Trophoblast cell (in vitro differentiated cells and primary cell): ENCODE measurements around the gene ITPK1.

Experiments
- DNase-seq, 2 donors: peaks; one replicate each; pipeline ENCODE4 v3.0.0-alpha.2; 2016
- H2AFZ ChIP-seq: 2 replicates; pipeline ENCODE4 v1.6.1; 2013; ENCODE audit warnings: low read length, moderate library complexity, mild to moderate bottlenecking; ENCODE audit not compliant: insufficient read depth, poor library complexity
- H2AK5ac ChIP-seq: 2 replicates; pipeline ENCODE4 v1.6.1; 2013; ENCODE audit warnings: mild to moderate bottlenecking, low read length
- H2BK120ac ChIP-seq: 2 replicates; pipeline ENCODE4 v1.6.1; 2013; ENCODE audit warnings: low read length, mild to moderate bottlenecking, moderate library complexity; ENCODE audit not compliant: insufficient read depth, poor library complexity
- H2BK12ac ChIP-seq: 2 replicates; pipeline ENCODE4 v1.6.1; 2013; ENCODE audit warnings: mild to moderate bottlenecking, low read length, moderate library complexity
- H2BK5ac ChIP-seq: 2 replicates; pipeline ENCODE4 v1.6.1; 2013; ENCODE audit warnings: low read length, low read depth, moderate library complexity, mild to moderate bottlenecking; ENCODE audit not compliant: poor library complexity
- H3K14ac ChIP-seq: 2 replicates; pipeline ENCODE4 v1.6.1; 2013; ENCODE audit warnings: mild to moderate bottlenecking, low read length
- H3K18ac ChIP-seq: 2 replicates; pipeline ENCODE4 v1.6.1; 2013; ENCODE audit warnings: mild to moderate bottlenecking, low read length
- H3K23ac ChIP-seq: 2 replicates; pipeline ENCODE4 v1.6.1; 2013; ENCODE audit warnings: low read length
- H3K27ac ChIP-seq: 2 replicates; pipeline ENCODE4 v1.5.1; 2013; ENCODE audit warnings: low read depth, mild to moderate bottlenecking, inconsistent platforms, low read length, moderate library complexity
- H3K27me3 ChIP-seq: 2 replicates; pipeline ENCODE4 v1.6.1; 2013; ENCODE audit warnings: inconsistent platforms, mild to moderate bottlenecking, low read length, moderate library complexity; ENCODE audit not compliant: insufficient read depth
- H3K36me3 ChIP-seq, 2 experiments: 1 replicate in 1 of 2; 2 replicates in 1 of 2; pipeline ENCODE4 v1.6.1; 2013; ENCODE audit warnings: low read length in 2 of 2, mild to moderate bottlenecking in 2 of 2, moderate library complexity in 1 of 2; ENCODE audit not compliant: insufficient read depth in 2 of 2, control insufficient read depth in 1 of 2
- H3K4ac ChIP-seq: 2 replicates; pipeline ENCODE4 v1.6.1; 2013; ENCODE audit warnings: low read depth, mild to moderate bottlenecking, low read length, moderate library complexity
- H3K4me1 ChIP-seq, 2 experiments: 1 replicate in 1 of 2; 2 replicates in 1 of 2; pipeline ENCODE4 v1.6.1; 2013; ENCODE audit warnings: low read length in 2 of 2, mild to moderate bottlenecking in 2 of 2, moderate library complexity in 1 of 2; ENCODE audit not compliant: insufficient read depth in 2 of 2, control insufficient read depth in 1 of 2
- H3K4me2 ChIP-seq: 2 replicates; pipeline ENCODE4 v1.6.1; 2013; ENCODE audit warnings: inconsistent platforms, mild to moderate bottlenecking, low read length, moderate library complexity
- H3K4me3 ChIP-seq: 2 replicates; pipeline ENCODE4 v1.5.1; 2013; ENCODE audit warnings: mild to moderate bottlenecking, low read depth, low read length, inconsistent platforms
- H3K79me1 ChIP-seq: one replicate; pipeline ENCODE4 v1.6.1; 2013; ENCODE audit warnings: low read length
- H3K79me2 ChIP-seq: 2 replicates; pipeline ENCODE4 v1.6.1; 2013; ENCODE audit warnings: low read length, mild to moderate bottlenecking; ENCODE audit not compliant: control insufficient read depth, insufficient read depth, poor library complexity
- H3K9ac ChIP-seq: 2 replicates; pipeline ENCODE4 v1.6.1; 2013; ENCODE audit warnings: mild to moderate bottlenecking, low read length
- H3K9me3 ChIP-seq: 2 replicates; pipeline ENCODE4 v1.6.1; 2013; ENCODE audit warnings: low read depth, mild to moderate bottlenecking, control low read depth, inconsistent platforms, low read length; ENCODE audit not compliant: insufficient read depth
- H4K12ac ChIP-seq: 2 replicates; pipeline ENCODE4 v1.6.1; 2013; ENCODE audit warnings: low read depth, mild to moderate bottlenecking, low read length, moderate library complexity
- H4K8ac ChIP-seq: 2 replicates; pipeline ENCODE4 v1.6.1; 2013; ENCODE audit warnings: low read depth, mild to moderate bottlenecking, low read length, moderate library complexity
- H4K91ac ChIP-seq: one replicate; pipeline ENCODE4 v1.6.1; 2013; ENCODE audit warnings: low read depth, mild to moderate bottlenecking, low read length, moderate library complexity
- WGBS: extraction: QIAGEN DNeasy Blood & Tissue Kit; methylation state at CpG from one replicate; pipeline ENCODE4 v1.1.7; 2013; ENCODE audit warnings: missing lambda C conversion rate; ENCODE audit not compliant: insufficient read length, insufficient coverage; ENCODE audit errors: extremely low coverage; 5-methylcytosine and 5-hydroxymethylcytosine counted together

Gene ITPK1

GRCh38 chr14:92993302-92993701 is 122.4 kb downstream of the ITPK1 start:
- DNase-seq: no peak
- H2AFZ ChIP-seq: no peak overlapping the region
- no peak overlapping the region for H2BK5ac ChIP-seq
- H2BK12ac ChIP-seq: no peak overlapping the region
- no peak overlapping the region for H3K4ac ChIP-seq
- peaks cover 2% of the 10 kb centered on the region in 2 experiments for H3K4me1 ChIP-seq
- H4K8ac ChIP-seq: no peak overlapping the region
- H3K9me3 ChIP-seq: no peaks in the 10 kb centered on the region
- no peak overlapping the region for H3K4me3 ChIP-seq
- WGBS: no CpG with 5 or more reads among the region's 9 CpGs
- no peaks in the 10 kb centered on the region for H3K79me2 ChIP-seq
- no peak overlapping the region for H3K27ac ChIP-seq
- H3K9ac ChIP-seq: no peak overlapping the region
- no peak overlapping the region for H4K12ac ChIP-seq
- no peak overlapping the region for H3K4me2 ChIP-seq
- no peak overlapping the region for H4K91ac ChIP-seq
- H3K36me3 ChIP-seq: no peaks in the 10 kb centered on the region
- H3K79me1 ChIP-seq: no peaks in the 10 kb centered on the region
- no peak overlapping the region for H3K23ac ChIP-seq
- no peak overlapping the region for H2AK5ac ChIP-seq
- H3K18ac ChIP-seq: no peak overlapping the region
- no peak overlapping the region for H2BK120ac ChIP-seq
- no peaks in the 10 kb centered on the region for H3K27me3 ChIP-seq
- no peak overlapping the region for H3K14ac ChIP-seq

GRCh38 chr14:92991536-92991935 is 124.2 kb downstream of the ITPK1 start:
- H3K79me1 ChIP-seq: no peaks in the 10 kb centered on the region
- no peak overlapping the region for H4K8ac ChIP-seq
- H3K27ac ChIP-seq: no peak overlapping the region
- H3K18ac ChIP-seq: no peak overlapping the region
- no peaks in the 10 kb centered on the region for H3K9me3 ChIP-seq
- H3K36me3 ChIP-seq: no peaks in the 10 kb centered on the region
- H2AFZ ChIP-seq: no peak overlapping the region
- no peak overlapping the region for H3K4me3 ChIP-seq
- H2BK5ac ChIP-seq: no peak overlapping the region
- no peak overlapping the region for H2BK12ac ChIP-seq
- H3K79me2 ChIP-seq: no peaks in the 10 kb centered on the region
- peaks cover 2% of the 10 kb centered on the region in 2 experiments for H3K4me1 ChIP-seq
- H3K27me3 ChIP-seq: no peaks in the 10 kb centered on the region
- no peak overlapping the region for H3K9ac ChIP-seq
- H3K4ac ChIP-seq: no peak overlapping the region
- WGBS: no CpG with 5 or more reads among the region's 8 CpGs
- no peak overlapping the region for H3K14ac ChIP-seq
- H3K4me2 ChIP-seq: no peak overlapping the region
- no peak overlapping the region for H2BK120ac ChIP-seq
- no peak overlapping the region for H4K12ac ChIP-seq
- H4K91ac ChIP-seq: no peak overlapping the region
- H3K23ac ChIP-seq: no peak overlapping the region
- no peak overlapping the region for H2AK5ac ChIP-seq
- DNase-seq: no peak

GRCh38 chr14:92990456-92991430 is 125.0 kb downstream of the ITPK1 start:
- no peak for DNase-seq
- H4K91ac ChIP-seq: no peak overlapping the region
- H3K14ac ChIP-seq: no peak overlapping the region
- H3K27ac ChIP-seq: no peak overlapping the region
- no peaks in the 10 kb centered on the region for H3K27me3 ChIP-seq
- no peak overlapping the region for H3K23ac ChIP-seq
- no peak overlapping the region for H4K8ac ChIP-seq
- WGBS: no CpG with 5 or more reads among the region's 22 CpGs
- H2BK5ac ChIP-seq: no peak overlapping the region
- H3K4ac ChIP-seq: no peak overlapping the region
- H2AK5ac ChIP-seq: no peak overlapping the region
- no peaks in the 10 kb centered on the region for H3K36me3 ChIP-seq
- H4K12ac ChIP-seq: no peak overlapping the region
- H2AFZ ChIP-seq: no peak overlapping the region
- H3K4me2 ChIP-seq: no peak overlapping the region
- H2BK12ac ChIP-seq: no peak overlapping the region
- H3K4me1 ChIP-seq: peaks cover 2% of the 10 kb centered on the region in 2 experiments
- no peak overlapping the region for H3K4me3 ChIP-seq
- H3K79me2 ChIP-seq: no peaks in the 10 kb centered on the region
- H3K18ac ChIP-seq: no peak overlapping the region
- no peaks in the 10 kb centered on the region for H3K79me1 ChIP-seq
- no peak overlapping the region for H2BK120ac ChIP-seq
- H3K9ac ChIP-seq: no peak overlapping the region
- no peaks in the 10 kb centered on the region for H3K9me3 ChIP-seq

GRCh38 chr14:92988786-92989755 is 126.7 kb downstream of the ITPK1 start:
- Histone ChIP-seq H3K4me2 (no peak overlapping the region), H3K36me3 (no peaks in the 10 kb centered on the region), H3K27ac (no peak overlapping the region), H3K79me1 (no peaks in the 10 kb centered on the region), H2BK5ac (no peak overlapping the region), H4K12ac (no peak overlapping the region), H4K91ac (no peak overlapping the region), H3K9me3 (no peaks in the 10 kb centered on the region), H4K8ac (no peak overlapping the region), H2BK12ac (no peak overlapping the region), H3K4ac (no peak overlapping the region), H3K14ac (no peak overlapping the region), H3K27me3 (no peaks in the 10 kb centered on the region), H3K4me1 (no peaks in the 10 kb centered on the region), H3K79me2 (no peaks in the 10 kb centered on the region), H2BK120ac (no peak overlapping the region), H3K23ac (no peak overlapping the region), H3K4me3 (no peak overlapping the region), H2AFZ (no peak overlapping the region), H3K18ac (no peak overlapping the region), H2AK5ac (no peak overlapping the region), H3K9ac (no peak overlapping the region)
- DNase-seq: no peak
- no CpG with 5 or more reads among the region's 14 CpGs for WGBS
